ENCODE measurements around the gene GTF2F2.

Gene GTF2F2

GRCh38 chr13:45199711-45200110 is 79.4 kb downstream of the GTF2F2 start:
- H3K4me3 ChIP-seq (ENCODE audit: low read depth, low read length): no peak overlapping the region
- TF ChIP-seq, protein P1, sequence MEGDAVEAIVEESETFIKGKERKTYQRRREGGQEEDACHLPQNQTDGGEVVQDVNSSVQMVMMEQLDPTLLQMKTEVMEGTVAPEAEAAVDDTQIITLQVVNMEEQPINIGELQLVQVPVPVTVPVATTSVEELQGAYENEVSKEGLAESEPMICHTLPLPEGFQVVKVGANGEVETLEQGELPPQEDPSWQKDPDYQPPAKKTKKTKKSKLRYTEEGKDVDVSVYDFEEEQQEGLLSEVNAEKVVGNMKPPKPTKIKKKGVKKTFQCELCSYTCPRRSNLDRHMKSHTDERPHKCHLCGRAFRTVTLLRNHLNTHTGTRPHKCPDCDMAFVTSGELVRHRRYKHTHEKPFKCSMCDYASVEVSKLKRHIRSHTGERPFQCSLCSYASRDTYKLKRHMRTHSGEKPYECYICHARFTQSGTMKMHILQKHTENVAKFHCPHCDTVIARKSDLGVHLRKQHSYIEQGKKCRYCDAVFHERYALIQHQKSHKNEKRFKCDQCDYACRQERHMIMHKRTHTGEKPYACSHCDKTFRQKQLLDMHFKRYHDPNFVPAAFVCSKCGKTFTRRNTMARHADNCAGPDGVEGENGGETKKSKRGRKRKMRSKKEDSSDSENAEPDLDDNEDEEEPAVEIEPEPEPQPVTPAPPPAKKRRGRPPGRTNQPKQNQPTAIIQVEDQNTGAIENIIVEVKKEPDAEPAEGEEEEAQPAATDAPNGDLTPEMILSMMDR (IDR thresholded peaks at IDR 0.05; ENCODE audit: borderline replicate concordance, insufficient read depth, low read depth, low read length): no peak

GRCh38 chr13:45200701-45201232 is 80.5 kb downstream of the GTF2F2 start, which contains the start of gene KCTD4:
Gene KCTD4, minus strand, starts transcription at chr13:45201045. Its CDS starts 6,478 bp downstream, at chr13:45194567.
- no peak within 1 kb of the TSS for H3K4me3 ChIP-seq (ENCODE audit: low read depth, low read length)
- TF ChIP-seq, protein P1 (IDR thresholded peaks at IDR 0.05; ENCODE audit: borderline replicate concordance, insufficient read depth, low read depth, low read length): no peak

DNA sequence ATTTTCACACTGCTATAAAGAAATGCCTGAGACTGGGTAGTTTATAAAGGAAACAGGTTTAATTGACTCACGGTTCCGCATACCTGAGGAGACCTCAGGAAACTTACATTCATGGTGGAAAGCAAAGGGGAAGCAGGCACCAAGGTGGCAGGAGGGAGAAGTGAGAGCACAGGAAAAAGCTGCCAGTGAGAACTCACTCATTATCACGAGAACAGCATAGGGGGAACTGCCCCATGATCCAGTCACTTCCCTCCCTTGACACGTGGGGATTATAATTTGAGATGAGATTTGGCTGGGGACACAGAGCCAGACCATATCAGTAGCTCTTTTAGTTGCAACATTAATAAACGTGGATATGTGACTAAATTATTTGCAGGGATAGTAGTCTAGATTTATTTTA is 84.8 kb downstream of the GTF2F2 start:
- H3K4me3 ChIP-seq (ENCODE audit: low read depth, low read length): no peak overlapping the region
- TF ChIP-seq, protein P1 (IDR thresholded peaks at IDR 0.05; ENCODE audit: borderline replicate concordance, insufficient read depth, low read depth, low read length): no peak

- H3K4me3 ChIP-seq (ENCODE audit: low read depth, low read length): no peak overlapping the region
- TF ChIP-seq, protein P1 (IDR thresholded peaks at IDR 0.05; ENCODE audit: borderline replicate concordance, insufficient read depth, low read depth, low read length): no peak
Observed at GRCh38 chr13:45206340-45206739, 86.0 kb downstream of the GTF2F2 start.

DNA sequence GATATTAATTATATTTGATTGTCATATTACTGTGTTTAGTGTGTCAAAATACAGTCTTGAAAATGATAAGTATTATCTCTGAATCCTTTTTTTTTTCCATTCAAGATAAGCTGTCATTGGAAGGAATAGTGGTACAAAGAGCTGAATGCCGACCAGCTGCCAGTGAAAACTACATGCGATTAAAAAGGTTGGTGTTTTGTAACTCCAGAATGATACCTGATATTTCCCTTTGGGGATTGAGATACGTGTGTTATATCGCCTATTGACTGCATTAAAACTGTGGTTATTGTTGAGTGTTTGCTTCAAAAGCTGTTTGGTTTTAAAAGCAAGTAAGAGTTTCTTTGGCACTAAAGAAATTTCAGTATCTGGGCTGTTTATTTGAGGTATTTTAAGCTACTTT is 87.0 kb downstream of the GTF2F2 start:
- no peak overlapping the region for H3K4me3 ChIP-seq (ENCODE audit: low read depth, low read length)
- TF ChIP-seq, protein P1 (IDR thresholded peaks at IDR 0.05; ENCODE audit: borderline replicate concordance, insufficient read depth, low read depth, low read length): no peak

GRCh38 chr13:45208132-45208531 is 87.8 kb downstream of the GTF2F2 start:
- no peak overlapping the region for H3K4me3 ChIP-seq (ENCODE audit: low read depth, low read length)
- TF ChIP-seq, protein P1 (IDR thresholded peaks at IDR 0.05; ENCODE audit: borderline replicate concordance, insufficient read depth, low read depth, low read length): no peak

DNA sequence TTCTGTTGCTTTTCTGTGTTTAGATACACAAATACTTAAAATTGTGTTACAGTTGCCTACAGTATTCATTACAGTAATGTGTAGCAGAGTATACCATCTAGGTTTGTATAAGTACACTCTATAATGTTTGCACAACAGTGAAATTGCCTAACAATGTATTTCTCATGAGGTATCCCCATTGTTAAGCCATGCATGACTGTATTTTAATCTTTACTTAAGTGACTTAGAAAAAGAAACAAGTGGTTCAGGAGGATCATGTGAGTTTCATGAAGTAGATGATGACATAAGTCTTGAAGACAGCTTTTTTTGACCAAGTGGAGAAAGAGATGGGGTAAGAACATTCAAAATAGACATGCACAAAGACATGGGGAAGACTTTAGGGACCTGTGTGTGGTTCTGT is 88.9 kb downstream of the GTF2F2 start:
- TF ChIP-seq, protein P1 (IDR thresholded peaks at IDR 0.05; ENCODE audit: borderline replicate concordance, insufficient read depth, low read depth, low read length): no peak
- no peak overlapping the region for H3K4me3 ChIP-seq (ENCODE audit: low read depth, low read length)
